ENCODE results near the gene MYO3B.

DNA sequence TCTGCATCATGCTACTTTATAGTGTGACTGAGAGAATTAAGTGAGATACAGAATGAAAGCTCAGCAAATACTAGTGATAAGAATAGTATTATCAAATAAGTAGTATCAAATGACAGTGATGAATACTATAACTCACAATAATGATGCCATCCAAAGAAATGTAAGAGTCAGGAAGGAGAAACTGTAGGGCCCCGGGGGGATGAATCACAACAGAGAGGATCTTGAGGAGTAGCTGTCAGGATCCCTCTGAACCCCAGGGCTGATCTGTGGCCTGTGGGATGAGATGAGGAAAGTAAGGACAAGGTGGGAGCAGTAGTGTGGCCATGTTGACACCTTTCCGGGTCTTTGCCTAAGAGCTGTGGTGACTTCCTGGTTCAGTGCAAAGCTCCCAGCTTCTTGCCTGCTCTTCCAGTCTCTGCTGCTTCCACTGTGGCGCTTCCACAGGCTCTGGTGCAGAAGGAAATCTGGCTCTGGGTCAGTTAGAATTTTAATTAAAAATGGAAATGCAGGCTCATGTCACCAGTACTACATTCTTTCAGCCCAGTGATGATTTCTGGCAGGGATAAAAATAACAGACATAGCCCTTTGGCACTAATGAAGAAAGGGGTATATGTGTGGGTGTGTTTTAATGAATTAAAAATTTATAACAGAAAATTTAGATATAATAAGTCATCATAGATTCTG lies 166.9 kb downstream of the MYO3B start:
- TF ChIP-seq PKNOX1 (IDR thresholded peaks at IDR 0.05) (no peak), SP1 (IDR thresholded peaks at IDR 0.05) (no peak), NFRKB (IDR thresholded peaks at IDR 0.05) (no peak), BHLHE40 (IDR thresholded peaks at IDR 0.05; ENCODE audit: borderline replicate concordance) (no peak), ZNF384 (IDR thresholded peaks at IDR 0.05) (no peak), HDGF (IDR thresholded peaks at IDR 0.05; ENCODE audit: borderline replicate concordance) (no peak), SUZ12 (IDR thresholded peaks at IDR 0.05) (no peak), FOXK2 (IDR thresholded peaks at IDR 0.05) (no peak), FOXM1 (IDR thresholded peaks at IDR 0.05; ENCODE audit: borderline replicate concordance) (no peak), ELF4 (IDR thresholded peaks at IDR 0.05) (no peak), TARDBP (IDR thresholded peaks at IDR 0.05) (no peak), ARNT (IDR thresholded peaks at IDR 0.05) (no peak), FOXA1 (IDR thresholded peaks at IDR 0.05) (no peak)
